K562 (cell line): ENCODE results near the gene MYO6. TPM values are rescaled to one million over a fixed set of nuclear protein-coding genes. Genes with fewer than 3 reads are reported as not detected.
A peak's percentile ranks its signal among the peaks of the same experiment; 100 is the strongest.

Experiments
- CEBPZ ChIP-seq: fragments of 150-350 bp; IDR thresholded peaks from 2 replicates; pipeline ENCODE4 v1.6.1; 2014; ENCODE audit warnings: low read depth, mild to moderate bottlenecking, low read length, borderline replicate concordance
- CREB1 ChIP-seq, 2 experiments: sonication (generic) in 1 of 2; formaldehyde crosslinking in 1 of 2; IDR thresholded peaks; 2 replicates each; pipeline versions ENCODE4 v1.6.1 to v1.8.0; 2012 to 2022; ENCODE audit warnings: inconsistent platforms in 1 of 2, mild to moderate bottlenecking in 1 of 2, missing genetic modification reagents in 1 of 2, moderate library complexity in 1 of 2
- CREM ChIP-seq: IDR thresholded peaks from 2 replicates; pipeline ENCODE4 v1.6.1; 2014; ENCODE audit warnings: antibody characterized with exemption, low read depth
- FUS ChIP-seq: fragments of 200-400 bp; formaldehyde crosslinking; optimal IDR thresholded peaks from 2 replicates; pipeline ENCODE3; 2017; ENCODE audit warnings: low read depth, low read length
- GABPA ChIP-seq: fragments of 200-800 bp; sonication (Bioruptor generic); conservative IDR thresholded peaks from 2 replicates; pipeline ENCODE4 v1.6.1; 2016; ENCODE audit warnings: low read depth, missing genetic modification characterization, missing compliant biosample characterization
- GTF2E2 ChIP-seq: fragments of 200-800 bp; sonication (Bioruptor generic); IDR thresholded peaks from 2 replicates; pipeline ENCODE4 v1.6.1; 2016; ENCODE audit warnings: missing genetic modification characterization, missing compliant biosample characterization
- HDAC2 ChIP-seq: fragments of 450-650 bp; IDR thresholded peaks from 2 replicates; pipeline ENCODE4 v1.6.1; 2016; ENCODE audit warnings: mild to moderate bottlenecking
- JUND ChIP-seq, 2 experiments: IDR thresholded peaks; 2 replicates in 1 of 2; 3 replicates in 1 of 2; pipeline ENCODE4 v1.6.1; 2011; ENCODE audit warnings: borderline replicate concordance in 2 of 2, low read depth in 2 of 2, low read length in 2 of 2, improper control_type of control experiment in 1 of 2, missing biosample characterization in 1 of 2, missing genetic modification characterization in 1 of 2, missing genetic modification reagents in 1 of 2
- KDM5B ChIP-seq: fragments of 200-600 bp; sonication (generic); IDR thresholded peaks from 2 replicates; pipeline ENCODE4 v1.6.1; 2012; ENCODE audit warnings: low read depth, mild to moderate bottlenecking, moderate library complexity, low read length, control low read depth, inconsistent platforms; ENCODE audit not compliant: insufficient replicate concordance
- KLF1 ChIP-seq: fragments of 450-650 bp; IDR thresholded peaks from 2 replicates; pipeline ENCODE4 v1.6.1; 2016; ENCODE audit warnings: missing genetic modification characterization, missing compliant biosample characterization
- MLLT1 ChIP-seq, 2 experiments: fragments of 450-650 bp; IDR thresholded peaks; 2 replicates each; pipeline ENCODE4 v1.6.1; 2016
- NONO ChIP-seq, 2 experiments: fragments of 200-400 bp in 1 of 2; fragments of 450-650 bp in 1 of 2; formaldehyde crosslinking in 1 of 2; IDR thresholded peaks; 2 replicates each; pipeline ENCODE4 v1.6.1; 2017; ENCODE audit warnings: low read depth in 2 of 2, mild to moderate bottlenecking in 2 of 2, moderate library complexity in 2 of 2, low read length in 1 of 2
- PHF20 ChIP-seq: fragments of 450-650 bp; IDR thresholded peaks from 2 replicates; pipeline ENCODE4 v1.6.1; 2018; ENCODE audit not compliant: partially characterized antibody
- POLR2G ChIP-seq: fragments of 200-400 bp; formaldehyde crosslinking; IDR thresholded peaks from 2 replicates; pipeline ENCODE4 v1.6.1; 2017; ENCODE audit warnings: low read depth, mild to moderate bottlenecking, antibody characterized with exemption, low read length, moderate library complexity
- TBP ChIP-seq: optimal IDR thresholded peaks from 2 replicates; pipeline ENCODE3; 2011; ENCODE audit warnings: low read depth, low read length, improper control_type of control experiment
- ZBTB1 ChIP-seq: sonication (generic); formaldehyde crosslinking; IDR thresholded peaks from 2 replicates; pipeline ENCODE4 v1.8.1; 2023; ENCODE audit warnings: missing genetic modification reagents, low read depth, mild to moderate bottlenecking, borderline replicate concordance
- ZEB2 ChIP-seq: fragments of 450-650 bp; IDR thresholded peaks from 2 replicates; pipeline ENCODE4 v1.6.1; 2016
- ZNF695 ChIP-seq: fragments of 450-650 bp; formaldehyde crosslinking; IDR thresholded peaks from 2 replicates; pipeline ENCODE4 v1.4.0; 2020; ENCODE audit warnings: mild to moderate bottlenecking, moderate library complexity
- ZNF785 ChIP-seq: fragments of 250-450 bp; sonication (Bioruptor Pico); IDR thresholded peaks from 2 replicates; pipeline ENCODE4 v1.4.0; 2020; ENCODE audit warnings: mild to moderate bottlenecking
- polyA plus RNA-seq, 8 experiments: library from polyadenylated mRNA; depleted of rRNA in 4 of 8; stranded (reverse) in 5 of 8; unstranded in 3 of 8; fragments of >200 nt; fragmentation: Nextera tagmentation in 2 of 8; fragmentation: Illumina TruSeq in 1 of 8; extraction: Ambion mirVana in 2 of 8; extraction: Trizol in 1 of 8; gene quantifications; 2 replicates each; pipeline versions ENCODE4 v1.2.1 to v1.2.3, GENCODE V29; 2011 to 2014; ENCODE audit warnings: inconsistent platforms in 1 of 8, missing spikeins in 1 of 8
- total RNA-seq, 7 experiments: library from RNA; depleted of rRNA in 6 of 7; stranded (reverse); fragments of >200 nt in 6 of 7; fragmentation: Illumina TruSeq in 2 of 7; extraction: Trizol in 2 of 7; gene quantifications; 2 replicates each; pipeline versions ENCODE4 v1.2.1 to v1.2.3, GENCODE V29; 2011 to 2021; ENCODE audit warnings: low replicate concordance in 1 of 7

The MYO6 gene
- total and polyA plus RNA-seq, 9 of the 15 experiments (the other 6 are each of a cell fraction or from before 2014, with no cell fraction given), result 1.3 to 5.5 (median 2.7) TPM

GRCh38 chr6:75748743-75749538 lies at the start of gene MYO6 (continued):
- TF ChIP-seq FUS, result no peak
- TF ChIP-seq GTF2E2 (tag), result peak; percentile 24; the same call in 1 of the 2 replicates
- no peak for TF ChIP-seq ZNF695 (CRISPR knock-in tag)
- peak; percentile 59; the same call in 1 of the 2 replicates for TF ChIP-seq CREB1 (IDR thresholded peaks at IDR 0.05)
- TF ChIP-seq CREB1 (CRISPR knock-in tag; IDR thresholded peaks at IDR 0.05), result peak; percentile 23; the same call in 1 of the 2 replicates
- TF ChIP-seq CEBPZ, result no peak
- TF ChIP-seq POLR2G, result peak; percentile 85
- TF ChIP-seq KDM5B, result peak; percentile 86
- TF ChIP-seq PHF20, result peak; percentile 36
- TF ChIP-seq ZEB2, result peak; percentile 64
- TF ChIP-seq ZNF785, result no peak
- peak; percentile 64 for TF ChIP-seq CREM
- TF ChIP-seq JUND (IDR thresholded peaks at IDR 0.05; ENCODE audit: borderline replicate concordance, low read depth, low read length), result no peak
- TF ChIP-seq JUND (tag; IDR thresholded peaks at IDR 0.05; ENCODE audit: borderline replicate concordance, low read depth, low read length), result 0 out of 3 replicates have a peak, but pooled peaks have one; percentile 8
- TF ChIP-seq TBP, result peak; percentile 53
- TF ChIP-seq ZBTB1 (CRISPR knock-in tag), result peak; percentile 21; the same call in 1 of the 2 replicates
- TF ChIP-seq NONO (IDR thresholded peaks at IDR 0.05; ENCODE audit: low read depth in 2 of 2, low read length in 1 of 2), result 0 out of 4 replicates have a peak, but pooled peaks of 1 of the 2 experiments have one; percentile 55
- TF ChIP-seq MLLT1 (IDR thresholded peaks at IDR 0.05), result 0 out of 4 replicates have a peak, but pooled peaks of 1 of the 2 experiments have one; percentile 13
- peak; percentile 43; the same call in 1 of the 2 replicates for TF ChIP-seq GABPA (tag)
- TF ChIP-seq KLF1 (tag), result 0 out of 2 replicates have a peak, but pooled peaks have one; percentile 35
- TF ChIP-seq HDAC2, result no peak; the same call in 1 of the 2 replicates
